NCI-H2196 (cell line): Measurements from ENCODE around the gene ENTPD2.
"Not testable (repeated sequence)": the region's sequence is repeated elsewhere in the genome, so short reads cannot be mapped to it uniquely, and the experiment has no call there.

Experiments
- DNase-seq: peaks from one replicate; lab custom pipeline; 2025; ENCODE audit not compliant: unreplicated experiment; lab: John Stamatoyannopoulos, UW

Gene ENTPD2

DNA sequence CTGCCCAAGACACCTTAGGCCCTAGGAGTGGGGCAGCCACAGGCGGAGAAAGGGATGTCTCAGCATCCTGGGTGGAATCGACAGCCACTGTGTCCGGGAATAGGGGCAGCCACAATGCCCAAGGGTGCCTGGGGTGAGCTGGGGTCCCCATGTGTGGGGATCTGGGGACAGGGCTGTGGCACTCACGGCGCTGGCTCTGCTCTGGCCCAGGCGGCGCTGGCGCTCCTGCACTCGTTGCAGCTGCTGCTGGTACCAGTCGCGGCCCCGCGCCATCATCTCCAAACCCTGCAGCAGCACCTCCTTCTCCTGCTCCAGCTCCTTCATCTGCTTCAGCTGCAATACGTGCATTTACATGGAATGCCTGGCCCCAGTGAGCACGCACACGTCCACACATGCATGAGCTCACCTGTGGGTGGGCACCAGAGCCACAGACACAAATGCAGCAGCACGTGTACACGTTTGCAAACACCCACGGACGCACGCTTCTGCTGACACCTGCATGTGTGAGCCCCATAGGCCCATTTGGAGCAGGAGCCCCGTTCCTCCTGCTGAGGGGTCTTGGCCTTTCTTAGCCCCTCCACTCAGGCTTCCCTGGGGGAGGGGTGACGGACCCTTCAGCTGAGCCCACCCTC, 11.6 kb upstream of the ENTPD2 start:
- no peak for DNase-seq

DNA sequence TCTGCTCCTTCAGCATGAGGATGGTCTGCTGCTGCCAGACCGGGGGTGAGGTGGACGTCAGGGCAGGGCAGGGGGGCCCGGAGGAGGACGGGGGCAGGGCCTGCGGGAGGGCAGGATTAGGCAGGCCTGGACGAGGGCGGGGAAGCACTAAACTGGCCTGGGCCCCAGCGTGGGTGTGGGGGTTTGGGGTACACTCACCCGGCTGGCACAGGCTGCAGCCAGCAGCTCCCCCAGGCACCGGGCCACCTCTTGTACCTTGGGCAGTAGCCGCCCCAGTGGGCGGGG, 11.0 kb upstream of the ENTPD2 start:
- no peak for DNase-seq

DNA sequence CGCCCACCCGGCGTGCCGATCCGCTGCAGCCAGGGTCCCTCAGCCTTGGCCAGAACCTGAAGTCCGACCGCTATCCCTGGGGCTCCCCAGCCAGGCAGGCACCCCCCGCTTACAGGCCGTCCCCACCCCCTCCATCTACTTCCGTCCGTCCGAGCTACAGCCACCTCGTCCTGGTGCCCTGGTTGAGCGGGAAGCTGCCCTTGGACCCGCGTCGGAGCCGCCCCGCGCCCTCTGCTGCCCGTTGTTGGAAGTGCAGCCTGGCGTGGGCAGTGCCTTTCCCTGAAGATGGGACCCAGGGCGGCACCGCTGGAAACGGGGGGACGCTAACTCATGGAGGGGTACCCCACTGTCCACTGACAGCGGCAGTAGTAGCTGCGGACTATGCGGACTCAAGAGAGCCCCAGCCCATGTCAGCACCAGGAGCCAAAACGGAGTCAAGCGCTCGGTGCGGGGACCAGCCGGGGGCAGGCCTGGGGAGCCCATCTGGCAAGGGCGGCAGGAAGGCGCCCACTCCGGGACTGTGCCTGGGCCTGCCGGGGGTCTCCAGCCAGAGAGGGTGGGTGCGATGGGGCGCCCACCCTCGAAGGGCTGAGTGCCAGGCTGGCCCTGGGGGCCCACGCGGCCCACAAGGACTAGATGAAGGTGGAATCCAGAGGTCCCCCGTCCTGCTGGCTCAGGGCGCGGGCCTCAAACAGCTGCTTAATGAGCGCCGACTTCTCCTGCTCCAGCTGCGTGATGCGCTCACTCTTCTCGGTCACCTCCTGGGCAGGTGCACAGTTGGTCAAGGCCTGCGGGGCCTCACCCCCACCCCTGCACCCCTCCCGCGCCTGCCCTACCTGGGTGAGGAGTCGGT, 10.4 kb upstream of the ENTPD2 start:
- DNase-seq = peak; percentile 81

DNA sequence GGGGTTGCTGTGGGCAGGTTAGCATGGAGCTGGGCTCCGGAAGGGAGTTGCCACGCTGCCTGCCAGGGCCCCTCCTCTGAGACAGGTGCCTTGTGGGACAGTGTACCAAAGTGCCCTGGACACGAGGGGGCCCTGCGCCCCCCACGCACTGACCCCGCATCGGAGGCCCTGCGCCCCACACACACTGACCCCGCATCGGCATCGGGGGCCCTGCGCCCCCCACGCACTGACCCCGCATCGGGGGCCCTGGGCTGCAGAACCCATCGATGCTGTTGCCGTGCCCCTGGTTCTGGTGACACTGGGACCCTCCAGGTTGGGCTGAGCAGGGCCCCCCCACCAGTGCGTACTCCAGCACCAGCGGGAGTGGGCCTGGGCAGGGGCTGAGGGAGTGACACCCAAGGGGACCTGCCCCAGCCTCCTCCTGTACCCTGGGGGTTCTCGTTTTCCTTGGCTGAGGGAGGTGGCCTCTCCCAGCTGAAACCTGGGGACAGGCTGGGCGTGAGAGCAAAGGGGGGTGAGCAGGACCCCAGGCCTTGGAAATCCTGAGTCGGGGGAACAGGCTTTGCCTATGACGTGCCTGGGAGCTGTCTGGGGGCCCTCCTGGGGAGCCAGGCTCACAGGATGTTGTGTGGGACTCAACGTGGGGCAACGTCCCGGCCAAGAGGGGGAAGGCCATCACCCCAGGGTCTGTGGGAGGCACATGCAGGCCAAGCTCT, 9.6 kb upstream of the ENTPD2 start:
- no peak for DNase-seq

DNA sequence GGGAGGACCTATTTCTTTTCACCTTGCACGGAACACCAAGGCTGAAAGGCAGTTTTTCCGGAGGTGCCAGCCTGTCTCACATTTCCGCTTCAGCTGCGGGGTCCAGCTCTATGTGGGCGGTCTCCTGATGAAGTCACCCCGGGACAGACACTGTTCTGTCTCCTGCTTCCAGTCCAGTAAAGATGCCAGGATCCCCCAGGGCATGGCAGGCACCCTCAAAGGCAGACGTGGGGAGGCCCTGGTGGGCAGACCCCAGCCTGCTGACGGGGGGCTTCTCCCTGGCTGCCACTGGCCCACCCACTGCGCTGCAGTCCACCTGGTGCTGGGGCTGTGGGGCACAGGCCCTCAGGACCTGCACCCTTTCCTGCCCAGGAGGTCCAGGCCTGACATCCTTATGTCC, 8.9 kb upstream of the ENTPD2 start:
- DNase-seq = not testable (repeated sequence)

DNA sequence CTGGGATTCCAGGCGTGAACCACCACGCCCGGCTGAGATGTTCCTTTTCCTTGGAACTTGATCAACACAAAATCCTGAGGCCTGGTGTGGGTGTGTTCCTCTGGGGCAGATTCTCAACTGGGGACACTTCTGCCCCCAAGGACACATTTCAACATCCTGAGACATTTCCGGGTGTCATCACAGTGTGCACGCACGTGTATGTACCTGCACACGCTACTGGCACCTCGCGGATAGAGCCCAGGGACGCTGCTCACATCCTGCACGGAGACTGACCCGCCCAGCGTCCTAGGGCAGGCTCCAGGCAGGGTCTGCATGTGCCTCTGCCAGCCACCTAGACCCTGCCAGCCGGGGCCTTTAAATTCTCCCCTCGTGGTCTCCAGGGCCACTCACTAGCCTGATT, 8.5 kb upstream of the ENTPD2 start:
- DNase-seq = no peak

DNA sequence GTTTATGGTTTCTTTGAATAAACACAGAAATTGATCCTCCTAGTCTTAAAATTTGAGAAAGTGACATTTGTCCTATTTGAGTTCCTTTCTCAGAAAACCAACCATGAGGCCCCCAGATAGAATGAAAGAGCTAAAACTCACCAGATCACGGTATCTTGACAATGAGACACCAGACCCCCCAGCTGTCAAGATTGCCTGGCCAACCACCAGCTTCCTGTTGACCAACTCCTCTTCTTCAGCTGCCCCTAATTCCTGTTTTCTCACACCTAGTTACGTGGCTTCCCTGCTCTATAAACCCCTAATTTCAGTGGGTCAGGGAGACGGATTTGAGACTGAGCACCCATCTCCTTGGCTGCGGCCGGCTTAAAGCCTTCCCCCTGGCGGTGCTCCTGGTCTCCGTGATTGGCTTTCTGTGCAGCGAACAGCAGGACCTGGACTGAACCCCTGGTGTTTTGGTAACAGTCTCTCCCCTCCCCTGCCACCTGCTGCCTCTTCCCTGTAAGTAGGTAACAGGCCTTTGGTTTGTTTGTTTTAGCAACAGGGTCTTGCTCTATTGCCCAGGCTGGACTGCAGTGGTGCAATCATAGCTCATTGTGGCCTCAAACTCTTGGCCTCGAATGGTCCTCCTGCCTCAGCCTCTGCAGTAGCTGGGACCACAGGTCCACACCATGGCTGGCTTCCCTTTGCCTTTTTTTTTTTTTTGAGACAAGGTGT, 4.8 kb upstream of the ENTPD2 start:
- no peak for DNase-seq

DNA sequence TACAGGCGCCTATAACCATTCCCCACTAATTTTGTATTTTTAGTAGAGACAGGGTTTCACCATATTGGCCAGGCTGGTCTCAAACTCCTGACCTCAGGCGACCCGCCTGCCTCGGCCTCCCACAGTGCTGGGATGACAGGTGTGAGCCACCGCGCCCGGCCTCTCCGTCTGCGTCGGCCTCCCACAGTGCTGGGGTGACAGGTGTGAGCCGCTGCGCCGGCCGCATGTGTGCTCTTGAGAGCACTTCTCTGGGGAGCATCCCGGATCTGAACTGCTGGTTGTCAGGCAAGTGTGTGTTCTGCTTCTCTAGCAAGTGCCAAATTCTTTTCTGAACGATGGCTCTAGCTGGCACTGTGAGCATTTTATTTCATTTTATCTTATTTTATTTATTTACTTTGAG, 3.7 kb upstream of the ENTPD2 start:
- peak; percentile 84 for DNase-seq

DNA sequence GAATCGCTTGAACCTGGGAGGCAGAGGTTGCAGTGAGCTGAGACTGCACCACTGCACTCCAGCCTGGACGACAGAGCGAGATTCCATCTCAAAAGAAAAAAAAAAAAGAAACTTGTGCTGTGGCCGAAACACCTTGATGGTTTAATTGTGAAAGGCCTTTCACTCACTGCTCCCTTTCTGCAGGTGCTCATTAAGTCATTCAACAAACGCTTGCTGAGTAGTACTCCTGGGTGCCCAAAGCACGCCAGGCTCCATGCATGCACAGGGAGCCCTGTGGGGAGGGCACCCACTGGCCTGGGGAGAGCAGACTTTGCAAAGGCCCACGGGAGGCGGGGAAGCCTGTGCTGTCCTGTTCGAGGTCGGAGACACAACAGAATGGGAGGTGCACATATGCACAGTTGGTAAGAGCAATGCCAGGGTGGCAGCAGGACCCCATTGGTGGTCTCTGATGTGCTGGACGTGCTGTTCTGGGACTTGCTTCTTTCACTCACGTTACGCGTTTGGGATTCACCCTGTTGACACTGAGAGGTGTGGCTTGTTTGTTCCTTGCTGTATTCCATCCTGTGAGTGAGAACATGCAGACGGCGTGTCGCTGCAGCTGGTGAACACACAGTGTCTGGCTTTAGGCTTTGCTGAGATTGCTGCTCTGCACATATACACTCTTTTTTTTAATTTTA, 3.0 kb upstream of the ENTPD2 start:
- DNase-seq = peak; percentile 44

DNA sequence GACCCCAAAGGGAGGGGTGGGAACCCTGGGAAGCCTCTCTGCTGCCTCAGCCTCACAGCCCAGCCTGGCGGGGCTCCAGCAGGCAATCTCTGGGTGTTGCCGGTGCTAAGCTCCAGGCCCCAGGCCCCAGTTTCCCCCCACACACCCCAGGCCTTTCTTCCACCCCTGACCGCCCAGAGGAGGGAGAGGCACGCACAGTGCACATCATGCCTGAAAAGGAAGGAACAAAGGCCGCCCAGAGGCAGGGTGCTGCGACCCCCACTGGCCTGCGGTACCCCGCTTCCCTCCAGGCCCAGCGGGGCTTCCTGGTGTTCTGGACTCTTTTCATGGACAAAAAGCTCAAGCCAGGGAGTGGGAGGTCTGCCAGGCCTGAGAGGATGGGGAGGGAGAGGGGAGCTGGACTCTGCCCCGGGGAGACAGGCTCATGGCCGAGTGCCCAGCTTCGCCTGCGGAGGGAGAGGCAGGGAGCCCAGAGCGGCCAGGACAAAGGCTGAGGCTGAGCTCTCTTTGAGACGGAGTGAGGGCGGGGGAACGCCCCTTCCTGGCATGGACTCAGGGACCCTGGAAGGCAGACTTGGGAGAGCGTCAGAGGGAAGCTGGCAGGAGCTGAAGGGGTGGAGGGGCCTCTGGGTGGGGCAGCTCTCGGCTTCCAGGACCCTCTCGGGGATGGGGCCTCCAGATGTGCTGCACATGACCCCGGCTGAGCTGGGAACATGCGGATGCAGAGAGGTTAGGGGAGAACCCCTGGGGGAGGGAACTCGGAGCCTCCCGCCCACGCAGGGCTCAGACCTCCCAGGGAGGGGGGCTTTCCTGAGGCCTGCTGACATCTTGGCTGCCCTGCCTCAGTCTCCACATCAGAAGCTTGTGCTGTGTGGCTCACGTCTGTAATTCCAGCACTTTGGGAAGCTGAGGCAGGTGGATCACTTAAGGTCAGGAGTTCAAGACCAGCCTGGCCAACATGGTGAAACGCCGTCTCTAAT, 1.8 kb upstream of the ENTPD2 start:
- peak; percentile 92 for DNase-seq

DNA sequence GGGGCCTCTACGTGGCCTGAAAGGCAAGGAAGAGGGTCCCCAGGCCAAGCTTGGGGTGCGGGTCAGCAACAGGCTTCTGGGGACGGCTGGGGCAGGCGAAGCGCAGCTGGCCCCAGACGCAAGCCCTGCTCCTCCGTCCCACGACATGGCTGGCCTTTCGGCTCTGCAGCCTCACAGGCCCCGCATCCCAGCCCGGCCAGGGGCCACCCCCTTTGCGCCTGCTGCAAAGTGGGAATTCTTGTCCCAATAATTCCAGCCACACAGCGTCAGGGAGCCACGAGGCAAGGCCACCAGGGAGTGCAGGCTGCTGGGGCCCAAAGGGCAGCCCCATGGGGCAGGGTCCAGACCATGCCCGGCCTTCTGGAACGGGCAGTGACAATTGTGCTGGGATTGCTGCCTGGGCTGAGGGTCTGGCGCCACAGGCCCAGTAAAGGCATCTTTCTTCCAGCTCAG, 1.1 kb upstream of the ENTPD2 start:
- no peak for DNase-seq

DNA sequence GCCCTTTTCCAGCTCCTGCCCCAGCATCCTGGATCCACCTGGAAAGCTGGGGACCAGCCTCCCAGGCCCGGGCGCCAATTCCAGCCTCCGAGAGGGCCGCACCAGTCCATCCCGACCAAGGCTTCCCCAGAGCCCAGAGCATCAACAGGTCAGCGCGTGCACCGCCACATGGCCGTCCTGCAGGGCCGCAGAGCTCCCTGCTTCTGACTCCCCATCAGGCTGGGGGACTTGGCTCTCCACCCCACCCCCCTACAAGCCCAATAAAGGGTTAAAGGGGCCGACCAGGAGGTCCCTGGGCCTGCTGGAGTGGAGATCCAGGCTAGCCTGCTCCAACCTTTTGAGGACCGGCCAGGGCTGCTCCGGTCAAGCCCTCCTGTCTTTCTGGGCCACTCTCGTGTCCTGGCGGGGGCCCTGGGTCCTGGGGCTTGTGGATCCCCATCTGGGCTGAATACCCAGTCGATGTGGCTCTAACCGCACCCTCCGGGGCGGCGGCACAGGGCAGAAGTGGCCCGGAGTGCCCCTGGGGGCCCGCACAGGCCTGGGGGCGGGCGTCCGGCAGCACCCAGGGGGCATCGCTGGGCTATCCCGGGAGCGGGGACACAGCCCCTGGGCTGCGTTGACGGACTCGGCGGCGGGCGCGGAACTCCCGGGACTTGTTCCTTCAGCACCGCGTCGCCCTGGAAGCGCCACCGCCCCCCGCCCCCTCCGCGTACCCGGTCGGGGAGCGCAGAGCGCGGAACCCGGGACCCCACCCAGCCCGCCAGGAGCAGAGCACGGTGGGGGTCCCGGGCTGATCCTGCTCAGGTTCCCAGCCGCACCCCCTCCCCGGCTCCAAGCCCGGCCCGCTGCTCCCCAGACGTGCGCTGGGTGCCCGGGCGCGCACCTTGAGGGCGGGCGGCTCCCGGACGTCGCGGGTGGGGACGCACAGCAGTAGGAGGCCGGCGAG, 590 bp downstream of the ENTPD2 start:
- DNase-seq = no peak

DNA sequence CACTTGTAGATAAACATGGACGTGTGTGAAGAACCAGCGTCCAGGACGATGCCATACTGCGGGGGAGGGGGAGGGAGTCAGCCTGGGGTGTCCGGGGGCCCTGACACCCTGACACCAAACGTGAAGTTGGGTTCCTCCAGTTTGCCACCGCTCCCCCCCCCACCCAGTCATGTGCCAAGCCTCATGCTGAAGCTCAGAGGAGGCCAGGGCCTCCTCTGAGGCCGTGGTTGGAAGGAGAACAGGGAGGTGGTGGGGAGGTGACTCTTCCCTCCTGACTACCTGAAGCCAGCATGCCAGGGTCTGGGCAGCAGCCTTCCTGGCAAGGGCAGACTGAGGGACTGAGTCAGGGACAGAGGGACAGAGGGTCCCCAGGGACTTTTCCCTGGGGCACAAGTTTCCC, 1.6 kb downstream of the ENTPD2 start:
- no peak for DNase-seq

DNA sequence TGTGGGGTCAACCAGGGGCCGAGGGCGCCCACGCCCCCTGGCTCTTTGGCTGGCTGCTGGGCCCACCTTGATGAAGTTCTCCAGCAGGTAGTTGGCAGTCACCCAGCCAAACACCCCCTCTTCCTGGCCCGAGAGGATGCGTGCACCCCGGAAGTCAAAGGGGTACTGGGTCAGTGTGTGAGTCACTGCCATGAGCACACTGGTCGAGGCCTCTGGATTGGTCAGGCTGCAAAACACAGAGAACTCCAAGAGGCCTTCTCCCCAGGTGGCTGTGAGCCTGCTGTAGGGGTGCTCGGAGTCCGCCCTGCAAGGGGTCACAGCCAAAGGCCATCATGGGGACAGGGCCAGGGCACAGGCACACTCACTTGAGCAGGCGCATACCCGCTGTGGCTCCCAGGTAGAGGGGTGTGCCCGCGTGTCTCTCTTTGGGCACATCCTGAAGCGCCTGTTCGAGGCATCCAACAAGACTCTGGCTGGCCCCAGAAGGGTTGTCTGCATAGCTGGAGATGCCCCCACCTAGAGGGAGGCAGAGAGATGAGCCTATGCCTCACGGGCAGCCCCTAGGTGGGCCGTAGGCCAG, 2.6 kb downstream of the ENTPD2 start:
- no peak for DNase-seq

DNA sequence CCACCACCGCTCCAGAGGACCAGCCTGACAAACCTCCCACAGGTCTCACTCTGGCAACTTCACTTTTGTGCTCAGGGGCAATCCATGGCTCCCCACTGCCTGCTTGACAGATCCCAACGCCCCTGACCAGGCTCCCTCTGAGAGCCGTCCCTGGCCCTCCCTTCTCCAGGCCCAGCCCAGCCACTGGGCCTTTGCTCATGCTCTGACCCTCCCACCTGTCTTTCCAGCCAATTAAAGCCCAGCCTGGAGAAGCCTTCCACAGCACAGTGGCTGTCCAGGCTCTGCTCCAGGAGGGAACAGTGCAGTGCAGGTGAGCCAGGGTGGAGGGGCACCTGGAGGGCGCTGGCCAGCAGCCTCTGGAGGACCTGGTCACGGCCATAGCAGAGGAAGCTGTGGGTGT, 3.3 kb downstream of the ENTPD2 start:
- DNase-seq = no peak

DNA sequence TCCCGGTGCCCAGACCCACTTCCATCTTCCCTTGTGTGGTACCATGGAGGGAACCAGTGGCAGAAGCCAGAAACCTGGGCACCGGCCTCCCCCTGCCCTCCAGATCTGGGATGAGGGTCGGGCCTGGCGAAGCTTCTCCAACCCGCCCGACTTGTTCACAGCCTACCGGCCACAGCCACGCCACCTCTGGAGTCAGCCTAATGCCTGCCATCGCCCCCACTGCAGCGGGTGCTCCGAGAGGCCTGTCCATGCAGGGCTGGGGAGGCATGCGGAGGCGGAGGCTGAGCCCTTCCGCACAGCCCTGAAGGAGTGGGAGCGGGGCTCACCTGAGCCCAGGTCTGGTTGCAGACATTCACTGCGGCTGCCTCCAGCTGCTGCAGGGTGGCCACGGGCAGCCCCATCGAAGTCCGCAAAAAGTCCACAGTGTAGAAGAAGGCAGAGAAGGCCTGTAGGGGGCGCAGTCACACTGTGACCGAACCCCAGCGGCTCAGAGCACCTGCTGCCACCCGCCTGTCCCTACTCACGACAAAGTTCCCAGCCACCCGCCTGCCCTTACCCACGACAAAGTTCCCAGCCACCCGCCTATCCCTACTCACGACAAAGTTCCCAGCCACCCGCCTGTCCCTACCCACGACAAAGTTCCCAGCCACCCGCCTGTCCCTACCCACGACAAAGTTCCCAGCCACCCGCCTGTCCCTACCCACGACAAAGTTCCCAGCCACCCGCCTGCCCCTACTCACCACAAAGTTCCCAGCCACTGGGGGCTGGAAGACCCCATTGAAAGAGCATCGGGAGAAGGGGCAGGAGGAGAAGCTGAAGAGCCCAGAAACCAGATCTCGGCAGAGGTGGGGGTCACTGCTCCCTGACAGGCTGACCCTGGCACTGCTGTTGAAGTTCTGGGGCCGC, 4.1 kb downstream of the ENTPD2 start:
- DNase-seq = peak; percentile 69
